Measurements from ENCODE around the gene UTF1.
A peak's percentile ranks its signal among the peaks of the same experiment; 100 is the strongest.

Gene UTF1

DNA sequence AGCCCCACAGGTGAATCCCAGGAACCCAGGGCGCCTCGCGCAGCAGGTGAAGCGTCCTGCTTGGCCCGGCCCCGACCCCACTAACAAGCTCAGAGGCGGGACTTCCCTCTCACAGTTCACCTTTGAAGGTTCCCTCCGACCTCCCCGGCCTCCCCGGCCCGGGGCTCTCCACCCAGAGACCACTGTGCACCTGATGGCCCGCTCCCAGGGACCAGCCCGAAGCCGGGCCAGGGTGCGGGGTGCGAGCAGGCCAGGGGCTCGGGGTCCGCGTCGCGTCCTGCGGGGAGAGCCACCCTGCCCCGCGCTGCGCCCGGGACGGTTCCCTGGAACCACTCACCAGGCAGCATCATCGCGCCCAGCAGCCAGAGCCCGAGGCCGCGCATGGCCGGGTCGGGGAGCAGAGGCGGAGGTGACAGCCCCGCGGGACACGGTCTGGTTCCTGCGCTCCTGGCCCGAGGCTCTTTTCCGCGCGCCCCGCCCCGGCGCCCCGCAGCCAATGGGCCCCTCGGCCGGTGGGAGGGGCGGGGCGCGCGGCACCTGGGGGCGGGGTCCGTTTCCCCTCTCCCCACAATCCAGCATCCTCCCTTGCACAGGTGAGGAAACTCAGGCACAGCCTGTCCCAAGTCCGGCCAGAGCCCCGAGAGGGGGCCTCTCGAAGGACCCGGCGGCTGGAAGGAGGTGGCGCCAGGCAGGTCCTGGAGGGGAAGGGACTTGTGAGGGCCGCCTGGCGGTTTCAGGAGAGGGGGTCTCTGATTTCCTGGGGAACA lies 46.6 kb downstream of the UTF1 start, which contains the start of gene ADAM8:
TSS of gene ADAM8 (minus strand) at position 434 of the 767 bp plus-strand sequence. CDS start at position 383, 51 bp downstream.
- no peak for DNase-seq

- DNase-seq, result no peak
Measured at GRCh38 chr10:133277277-133277992, 47.4 kb downstream of the UTF1 start.

DNA sequence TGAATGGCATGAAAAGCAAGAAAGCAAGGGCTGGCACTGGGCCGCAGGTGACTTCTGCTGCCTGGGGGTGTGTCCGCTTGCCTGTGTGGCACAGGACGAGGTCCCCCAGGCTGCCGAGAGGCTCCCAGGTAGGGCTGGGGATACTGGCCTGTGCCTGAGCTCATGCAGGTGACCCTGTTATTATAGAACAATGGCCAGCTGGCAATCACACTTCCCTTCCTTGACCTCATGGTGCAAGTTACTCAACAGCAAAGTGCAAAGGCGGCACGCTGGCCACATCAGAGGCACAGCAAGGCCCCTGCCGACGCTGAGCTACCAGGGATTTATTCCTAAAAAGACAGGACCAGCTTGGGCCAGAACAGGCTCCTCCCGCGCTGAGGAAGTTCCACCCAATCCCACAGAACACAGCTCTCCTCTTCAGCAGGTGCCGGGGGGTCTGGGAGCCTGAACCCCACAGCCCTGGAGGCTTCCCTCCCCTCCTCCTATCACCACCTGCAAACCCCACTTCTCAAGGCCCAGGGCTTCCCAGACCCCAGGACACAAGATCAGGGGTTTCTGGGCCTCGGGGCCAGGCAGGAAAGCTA lies 48.1 kb downstream of the UTF1 start:
- no peak for DNase-seq

GRCh38 chr10:133278577-133279265 lies 48.7 kb downstream of the UTF1 start:
- DNase-seq, result peak in 12 of 51 donors; percentile 9 to 38 (median 24)

- no peak for DNase-seq
Measured at GRCh38 chr10:133279326-133280226, 49.6 kb downstream of the UTF1 start.

- no peak for DNase-seq
Measured at GRCh38 chr10:133280391-133281059, 50.5 kb downstream of the UTF1 start.

GRCh38 chr10:133281084-133281483 lies 51.1 kb downstream of the UTF1 start:
- no peak for DNase-seq
